Retinal pigment epithelial cell (primary cell): ENCODE results near the gene USH1C.

Experiments used
- DNase-seq: peaks from one replicate; pipeline ENCODE4 v3.0.0-alpha.2; 2010; ENCODE audit warnings: low read depth
- H3K4me3 ChIP-seq: 2 replicates; pipeline ENCODE4 v1.5.1; 2011; ENCODE audit warnings: mild to moderate bottlenecking, low read length, control low read depth, moderate library complexity
- CTCF ChIP-seq: conservative IDR thresholded peaks from 2 replicates; pipeline ENCODE4 v1.5.1; 2011; ENCODE audit warnings: low read depth, low read length, control low read depth, inconsistent platforms

Gene USH1C

GRCh38 chr11:17544181-17544622 is at the start of gene USH1C:
Gene USH1C (minus strand): TSS chr11:17544416. CDS start chr11:17544307, 109 bp downstream.
- no peak within 1 kb of the TSS for H3K4me3 ChIP-seq
- no peak for DNase-seq
- no peak for TF ChIP-seq CTCF

- no peak for TF ChIP-seq CTCF
- no peak overlapping the region for H3K4me3 ChIP-seq
- DNase-seq: no peak
These were observed 49.4 kb upstream of the USH1C start for GRCh38 chr11:17593466-17594245.

GRCh38 chr11:17591293-17591692 is 47.1 kb upstream of the USH1C start:
- H3K4me3 ChIP-seq: no peak overlapping the region
- TF ChIP-seq CTCF: no peak
- DNase-seq: no peak

- H3K4me3 ChIP-seq: no peak overlapping the region
- DNase-seq: no peak
- TF ChIP-seq CTCF: no peak
These were observed 46.2 kb upstream of the USH1C start for GRCh38 chr11:17590463-17590862.

GRCh38 chr11:17588721-17589120 is 44.5 kb upstream of the USH1C start:
- no peak for DNase-seq
- no peak for TF ChIP-seq CTCF

GRCh38 chr11:17588166-17588565 is 44.0 kb upstream of the USH1C start:
- DNase-seq: no peak
- no peak for TF ChIP-seq CTCF
- H3K4me3 ChIP-seq: no peak overlapping the region

More at GRCh38 chr11:17588721-17589120, 44.5 kb upstream of the USH1C start:
- H3K4me3 ChIP-seq: no peak overlapping the region

GRCh38 chr11:17585911-17586695 is 41.9 kb upstream of the USH1C start:
- H3K4me3 ChIP-seq: no peak overlapping the region
- DNase-seq: no peak
- TF ChIP-seq CTCF: no peak
